H9 (cell line): ENCODE measurements around the gene ACTRT3. TPM values are rescaled to one million over a fixed set of nuclear protein-coding genes. Genes with fewer than 3 reads are reported as not detected.

Experiments used
- DNase-seq: peaks from one replicate; pipeline ENCODE4 v3.0.0-alpha.2; 2017
- H2AFZ ChIP-seq: one replicate; pipeline ENCODE4 v1.6.1; 2013; ENCODE audit warnings: mild to moderate bottlenecking, low read length, control low read depth, moderate library complexity
- H2AK5ac ChIP-seq: 2 replicates; pipeline ENCODE4 v1.6.1; 2013; ENCODE audit warnings: low read length, control low read depth, mixed read lengths; ENCODE audit not compliant: insufficient read length
- H2BK120ac ChIP-seq: one replicate; pipeline ENCODE4 v1.6.1; 2013; ENCODE audit warnings: low read depth, mild to moderate bottlenecking, low read length, control low read depth, inconsistent platforms; ENCODE audit not compliant: poor library complexity, severe bottlenecking
- H2BK12ac ChIP-seq: 2 replicates; pipeline ENCODE4 v1.6.1; 2013; ENCODE audit warnings: low read length, control low read depth, mixed read lengths, low read depth; ENCODE audit not compliant: insufficient read length
- H2BK15ac ChIP-seq: 2 replicates; pipeline ENCODE4 v1.6.1; 2013; ENCODE audit warnings: low read depth, low read length, control low read depth
- H2BK20ac ChIP-seq: one replicate; pipeline ENCODE4 v1.6.1; 2013; ENCODE audit warnings: low read depth, mild to moderate bottlenecking, low read length, control low read depth, inconsistent platforms; ENCODE audit not compliant: poor library complexity, severe bottlenecking
- H2BK5ac ChIP-seq: 2 replicates; pipeline ENCODE4 v1.6.1; 2013; ENCODE audit warnings: low read length, control low read depth, mixed read lengths; ENCODE audit not compliant: insufficient read length
- H3K14ac ChIP-seq: 2 replicates; pipeline ENCODE4 v1.6.1; 2013; ENCODE audit warnings: low read length, control low read depth; ENCODE audit not compliant: insufficient read depth
- H3K18ac ChIP-seq: 2 replicates; pipeline ENCODE4 v1.6.1; 2013; ENCODE audit warnings: low read depth, mild to moderate bottlenecking, mixed read lengths, low read length, control low read depth; ENCODE audit not compliant: insufficient read length
- H3K23ac ChIP-seq: 2 replicates; pipeline ENCODE4 v1.6.1; 2013; ENCODE audit warnings: low read length, control low read depth, mixed read lengths, low read depth; ENCODE audit not compliant: insufficient read length
- H3K23me2 ChIP-seq: 2 replicates; pipeline ENCODE4 v1.6.1; 2013; ENCODE audit warnings: low read depth, mild to moderate bottlenecking, mixed read lengths, low read length, control low read depth; ENCODE audit not compliant: insufficient read length, poor library complexity, severe bottlenecking
- H3K27ac ChIP-seq: 2 replicates; pipeline ENCODE4 v1.5.1; 2013; ENCODE audit warnings: low read length, control low read depth, mixed read lengths, low read depth; ENCODE audit not compliant: insufficient read length
- H3K27me3 ChIP-seq: 2 replicates; pipeline ENCODE4 v1.6.1; 2013; ENCODE audit warnings: low read length, control low read depth, inconsistent platforms; ENCODE audit not compliant: insufficient read depth
- H3K4ac ChIP-seq: 2 replicates; pipeline ENCODE4 v1.6.1; 2013; ENCODE audit warnings: low read depth, mild to moderate bottlenecking, control low read depth, inconsistent platforms, low read length, moderate library complexity
- H3K4me1 ChIP-seq: 2 replicates; pipeline ENCODE4 v1.6.1; 2013; ENCODE audit warnings: low read length, control low read depth, inconsistent platforms; ENCODE audit not compliant: insufficient read depth
- H3K4me2 ChIP-seq: 2 replicates; pipeline ENCODE4 v1.6.1; 2013; ENCODE audit warnings: low read length, control low read depth, mixed read lengths; ENCODE audit not compliant: insufficient read length, insufficient read depth
- H3K56ac ChIP-seq: 2 replicates; pipeline ENCODE4 v1.6.1; 2013; ENCODE audit warnings: low read depth, mild to moderate bottlenecking, mixed read lengths, low read length, control low read depth; ENCODE audit not compliant: insufficient read length
- H3K79me1 ChIP-seq: 2 replicates; pipeline ENCODE4 v1.6.1; 2013; ENCODE audit warnings: low read depth, mild to moderate bottlenecking, moderate library complexity, low read length, control low read depth, inconsistent platforms; ENCODE audit not compliant: insufficient read depth, poor library complexity, severe bottlenecking
- H3K79me2 ChIP-seq: 2 replicates; pipeline ENCODE4 v1.6.1; 2013; ENCODE audit warnings: low read length, control low read depth, inconsistent platforms; ENCODE audit not compliant: insufficient read depth
- H3K9ac ChIP-seq: 2 replicates; pipeline ENCODE4 v1.6.1; 2013; ENCODE audit warnings: low read length, control low read depth, mixed read lengths; ENCODE audit not compliant: insufficient read length; ENCODE audit errors: extremely low read depth
- H3K9me3 ChIP-seq: one replicate; pipeline ENCODE4 v1.6.1; 2013; ENCODE audit warnings: low read depth, low read length, inconsistent platforms; ENCODE audit not compliant: control insufficient read depth
- H3T11ph ChIP-seq: one replicate; pipeline ENCODE4 v1.6.1; 2013; ENCODE audit warnings: mild to moderate bottlenecking, low read length, control low read depth, inconsistent platforms
- H4K20me1 ChIP-seq: one replicate; pipeline ENCODE4 v1.6.1; 2013; ENCODE audit not compliant: control insufficient read depth, insufficient read length, insufficient read depth
- H4K5ac ChIP-seq: 2 replicates; pipeline ENCODE4 v1.6.1; 2013; ENCODE audit warnings: low read depth, mild to moderate bottlenecking, mixed read lengths, low read length, control low read depth; ENCODE audit not compliant: insufficient read length
- H4K8ac ChIP-seq: replicated peaks from 2 replicates; pipeline ENCODE4 v1.6.1; 2013; ENCODE audit warnings: low read length, control low read depth, mixed read lengths, low read depth; ENCODE audit not compliant: insufficient read length
- H4K91ac ChIP-seq: 2 replicates; pipeline ENCODE4 v1.6.1; 2013; ENCODE audit warnings: low read depth, mild to moderate bottlenecking, moderate library complexity, mixed read lengths, low read length, control low read depth; ENCODE audit not compliant: insufficient read length
- H3K27ac Mint-ChIP-seq, 3 experiments: 2 replicates in 2 of 3; 3 replicates in 1 of 3; pipeline ENCODE4 v1.8.0; 2020 to 2021; ENCODE audit warnings: mixed read lengths in 3 of 3, mild to moderate bottlenecking in 1 of 3, moderate library complexity in 1 of 3
- H3K27me3 Mint-ChIP-seq: 2 replicates; pipeline ENCODE4 v1.8.0; 2021; ENCODE audit warnings: low read depth, mild to moderate bottlenecking, moderate library complexity, mixed read lengths
- H3K36me3 Mint-ChIP-seq, 3 experiments: 2 replicates in 2 of 3; 3 replicates in 1 of 3; pipeline ENCODE4 v1.8.0; 2020 to 2021; ENCODE audit warnings: low read depth in 3 of 3, mixed read lengths in 3 of 3; ENCODE audit not compliant: insufficient read depth in 1 of 3
- H3K4me1 Mint-ChIP-seq, 2 experiments: 2 replicates each; pipeline ENCODE4 v1.8.0; 2020; ENCODE audit warnings: mixed read lengths in 2 of 2
- H3K4me3 Mint-ChIP-seq, 2 experiments: 2 replicates in 1 of 2; 3 replicates in 1 of 2; pipeline ENCODE4 v1.8.0; 2020 to 2021; ENCODE audit warnings: mild to moderate bottlenecking in 2 of 2, mixed read lengths in 2 of 2, moderate library complexity in 1 of 2
- H3K9me3 Mint-ChIP-seq, 2 experiments: 2 replicates in 1 of 2; 3 replicates in 1 of 2; pipeline ENCODE4 v1.8.0; 2020; ENCODE audit warnings: mild to moderate bottlenecking in 2 of 2, mixed read lengths in 2 of 2, moderate library complexity in 1 of 2
- whole genome bisulfite sequencing: extraction: QIAGEN DNeasy Blood & Tissue Kit; methylation state at CpG from one replicate; pipeline ENCODE4 v1.1.7; 2013; ENCODE audit warnings: missing lambda C conversion rate, low lambda C conversion rate, mixed read lengths; ENCODE audit not compliant: insufficient read length; ENCODE audit errors: extremely low coverage; 5-methylcytosine and 5-hydroxymethylcytosine counted together
- total RNA-seq: library from RNA; stranded (reverse); gene quantifications from 2 replicates; pipeline ENCODE4 v1.2.1, GENCODE V29; 2021
- TF ChIP-seq, protein P1 (sequence below): fragments of 200-600 bp; sonication (generic); conservative IDR thresholded peaks from 3 replicates; pipeline ENCODE4 v1.8.0; 2021; ENCODE audit warnings: antibody characterized with exemption, mild to moderate bottlenecking

ACTRT3 gene
- total RNA-seq, 1 experiment from 2014 or later, result 5.9 TPM

DNA sequence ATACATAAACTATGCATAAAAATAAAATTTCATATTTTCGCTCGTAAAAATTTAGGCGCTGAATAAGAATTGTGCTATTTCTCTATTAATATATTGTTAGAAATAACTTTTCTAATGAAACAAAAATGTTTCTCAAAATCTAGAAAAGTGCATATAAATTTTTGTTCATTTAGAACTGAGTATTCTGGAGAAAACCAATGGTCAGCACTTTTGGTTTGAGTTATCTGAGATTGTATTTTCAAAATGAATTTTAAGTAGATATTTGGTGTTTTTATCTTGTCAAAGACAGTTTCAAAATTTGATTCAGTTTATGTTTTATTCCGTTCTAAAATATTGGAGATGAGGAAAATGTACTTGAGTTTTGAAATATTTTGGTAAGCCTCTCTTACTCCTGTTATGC is 17.8 kb upstream of the ACTRT3 start:
- Histone ChIP-seq H2AK5ac (no peak overlapping the region), H3K27ac (no peak overlapping the region), H2BK5ac (no peak overlapping the region), H3K14ac (no peak overlapping the region), H3K79me2 (no peaks in the 10 kb centered on the region), H4K20me1 (no peaks in the 10 kb centered on the region), H3K18ac (no peak overlapping the region), H3K23ac (no peak overlapping the region), H4K8ac (no peak overlapping the region), H3K27me3 (no peaks in the 10 kb centered on the region), H2BK15ac (no peak overlapping the region), H2BK20ac (no peak overlapping the region), H3K56ac (no peak overlapping the region), H3T11ph (no peak overlapping the region), H3K4me2 (no peak overlapping the region), H2AFZ (no peak overlapping the region), H3K4ac (no peak overlapping the region), H2BK12ac (no peak overlapping the region), H3K4me1 (no peaks in the 10 kb centered on the region), H3K9ac (no peak overlapping the region), H2BK120ac (no peak overlapping the region), H4K5ac (no peak overlapping the region), H3K79me1 (no peaks in the 10 kb centered on the region), H3K23me2 (no peaks in the 10 kb centered on the region), H4K91ac (no peak overlapping the region), H3K9me3 (no peaks in the 10 kb centered on the region)
- Mint-ChIP-seq H3K4me3 (no peak overlapping the region), H3K9me3 (no peaks in the 10 kb centered on the region), H3K4me1 (peaks cover 0 to 8% of the 10 kb centered on the region in 2 experiments; a peak in 2 of 4 replicates), H3K27ac (no peak overlapping the region), H3K36me3 (peaks cover 14 to 51% (median 37%) of the 10 kb centered on the region in 3 experiments; a peak in 6 of 7 replicates), H3K27me3 (no peaks in the 10 kb centered on the region)
- no CpG with 5 or more reads among the region's 4 CpGs for WGBS
- no peak for DNase-seq
- TF ChIP-seq, protein P1, sequence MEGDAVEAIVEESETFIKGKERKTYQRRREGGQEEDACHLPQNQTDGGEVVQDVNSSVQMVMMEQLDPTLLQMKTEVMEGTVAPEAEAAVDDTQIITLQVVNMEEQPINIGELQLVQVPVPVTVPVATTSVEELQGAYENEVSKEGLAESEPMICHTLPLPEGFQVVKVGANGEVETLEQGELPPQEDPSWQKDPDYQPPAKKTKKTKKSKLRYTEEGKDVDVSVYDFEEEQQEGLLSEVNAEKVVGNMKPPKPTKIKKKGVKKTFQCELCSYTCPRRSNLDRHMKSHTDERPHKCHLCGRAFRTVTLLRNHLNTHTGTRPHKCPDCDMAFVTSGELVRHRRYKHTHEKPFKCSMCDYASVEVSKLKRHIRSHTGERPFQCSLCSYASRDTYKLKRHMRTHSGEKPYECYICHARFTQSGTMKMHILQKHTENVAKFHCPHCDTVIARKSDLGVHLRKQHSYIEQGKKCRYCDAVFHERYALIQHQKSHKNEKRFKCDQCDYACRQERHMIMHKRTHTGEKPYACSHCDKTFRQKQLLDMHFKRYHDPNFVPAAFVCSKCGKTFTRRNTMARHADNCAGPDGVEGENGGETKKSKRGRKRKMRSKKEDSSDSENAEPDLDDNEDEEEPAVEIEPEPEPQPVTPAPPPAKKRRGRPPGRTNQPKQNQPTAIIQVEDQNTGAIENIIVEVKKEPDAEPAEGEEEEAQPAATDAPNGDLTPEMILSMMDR, result no peak
